ENCODE results near the gene GMFB.

Gene GMFB

GRCh38 chr14:54488646-54489317 is at the start of gene GMFB:
GMFB (minus strand) TSS chr14:54488980; CDS start chr14:54488927, 53 bp downstream.
- DNase-seq (ENCODE audit: low spot score) = peak; percentile 77

DNA sequence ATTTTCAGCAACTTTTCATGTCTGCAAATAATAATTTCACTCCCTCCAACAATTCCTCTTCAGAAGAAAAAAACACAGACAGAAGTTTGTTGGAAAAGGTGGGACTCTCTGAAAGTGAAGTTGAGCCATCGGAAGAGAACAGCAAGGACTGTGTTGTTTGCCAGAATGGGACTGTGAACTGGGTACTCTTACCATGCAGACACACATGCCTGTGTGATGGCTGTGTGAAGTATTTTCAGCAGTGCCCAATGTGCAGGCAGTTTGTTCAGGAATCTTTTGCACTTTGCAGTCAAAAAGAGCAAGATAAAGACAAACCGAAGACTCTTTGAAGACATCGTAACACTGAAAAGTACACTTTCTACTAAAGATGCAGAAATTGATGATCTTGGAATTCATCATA is 49.3 kb upstream of the GMFB start:
- peak; percentile 28 for DNase-seq (ENCODE audit: low spot score)

DNA sequence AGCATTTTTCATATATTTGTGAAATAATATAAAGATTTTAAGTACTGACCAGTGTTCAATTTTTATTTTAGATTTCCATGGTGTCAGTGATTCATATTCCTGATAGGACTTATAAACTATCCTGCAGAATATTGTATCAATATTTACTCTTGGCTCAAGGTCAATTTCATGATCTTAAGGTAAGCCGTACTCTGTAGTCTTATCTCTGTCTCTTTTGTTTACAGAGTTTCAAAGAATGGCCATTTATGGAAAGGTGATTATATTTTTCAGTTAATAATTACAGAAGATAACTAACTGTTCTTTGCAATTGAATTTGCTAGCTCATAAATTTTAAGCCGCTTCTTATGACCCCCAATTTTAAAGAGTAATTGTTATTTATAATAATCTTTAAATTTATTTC is 48.9 kb upstream of the GMFB start:
- DNase-seq (ENCODE audit: low spot score) = peak; percentile 19

GRCh38 chr14:54535646-54536045 is 46.9 kb upstream of the GMFB start:
- DNase-seq (ENCODE audit: low spot score) = no peak

- no peak for DNase-seq (ENCODE audit: low spot score)
These were observed 46.3 kb upstream of the GMFB start for GRCh38 chr14:54535126-54535525.

DNA sequence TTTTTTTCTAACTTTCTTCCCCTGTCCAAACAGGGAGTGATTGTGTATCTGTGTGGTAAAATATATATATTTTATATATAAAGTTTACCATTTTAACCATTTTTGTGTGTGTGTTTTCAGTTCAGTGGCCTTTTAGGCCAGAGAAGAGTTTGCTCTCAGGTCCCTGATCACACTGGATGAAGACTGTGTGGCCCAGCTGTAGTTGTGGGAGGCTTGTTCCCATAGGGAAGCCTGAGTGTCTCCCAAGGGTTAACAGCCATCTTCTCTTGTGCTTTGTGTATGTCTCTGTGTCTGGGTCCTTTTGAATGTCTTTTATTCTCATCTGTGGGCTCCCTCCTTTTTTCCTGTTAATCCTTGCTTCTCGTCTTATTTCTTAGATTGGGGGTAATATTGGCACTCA is 44.3 kb upstream of the GMFB start:
- no peak for DNase-seq (ENCODE audit: low spot score)

- no peak for DNase-seq (ENCODE audit: low spot score)
These were observed 43.6 kb upstream of the GMFB start for GRCh38 chr14:54532111-54533012.

DNA sequence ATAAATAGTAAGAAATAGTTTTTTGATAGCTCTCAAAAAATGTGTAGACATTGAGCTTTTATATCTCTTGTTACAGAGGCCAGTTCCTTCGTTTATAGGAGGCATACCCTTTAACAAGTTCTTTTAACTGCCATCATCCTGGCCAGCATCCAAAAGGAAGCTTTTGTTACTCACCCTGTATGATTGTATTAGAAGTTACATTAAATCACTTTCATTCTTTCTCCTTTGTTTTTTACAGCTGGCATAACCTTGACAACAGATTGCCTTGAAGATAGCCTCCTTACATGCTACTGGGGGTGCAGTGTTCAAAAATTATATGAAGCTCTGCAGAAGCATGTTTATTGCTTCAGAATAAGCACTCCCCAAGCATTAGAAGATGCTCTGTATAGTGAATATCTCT is 41.0 kb upstream of the GMFB start:
- no peak for DNase-seq (ENCODE audit: low spot score)

DNA sequence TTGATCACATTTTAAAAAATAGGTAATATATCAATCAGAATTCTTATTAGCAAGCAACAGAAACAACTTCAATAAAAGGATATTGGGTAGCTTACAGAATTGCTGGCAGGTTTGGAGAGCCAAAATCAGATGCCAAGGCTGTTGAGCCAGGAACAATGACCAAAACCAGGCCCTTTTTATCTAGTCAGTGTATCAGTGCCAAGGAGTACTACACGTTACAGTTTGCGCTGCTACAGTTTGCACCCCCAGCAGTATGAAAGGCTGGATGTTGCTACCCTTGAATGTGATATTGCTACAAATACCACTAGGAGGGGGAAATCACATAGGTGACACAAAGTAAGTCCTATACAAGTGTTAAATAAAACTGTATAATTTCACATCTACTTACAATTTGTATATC is 40.2 kb upstream of the GMFB start:
- no peak for DNase-seq (ENCODE audit: low spot score)

DNA sequence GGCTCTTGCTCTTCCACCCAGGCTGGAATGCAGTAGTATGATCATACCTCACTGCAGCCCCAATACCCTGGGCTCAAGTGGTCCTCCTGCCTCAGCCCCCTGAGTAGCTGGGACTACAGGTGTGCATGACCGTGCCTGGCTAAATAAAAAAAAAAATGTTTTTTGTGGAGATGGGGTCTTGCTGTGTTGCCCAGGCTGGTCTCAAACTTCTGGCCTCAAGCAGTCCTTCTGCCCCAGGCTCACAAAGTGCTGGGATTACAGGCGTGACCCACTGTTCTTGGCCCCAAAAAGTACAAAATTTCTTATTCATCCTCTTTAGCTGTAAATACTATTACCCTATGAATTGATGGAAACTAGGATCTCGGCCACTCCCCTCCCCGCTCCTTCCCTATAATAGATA is 35.6 kb upstream of the GMFB start:
- no peak for DNase-seq (ENCODE audit: low spot score)

DNA sequence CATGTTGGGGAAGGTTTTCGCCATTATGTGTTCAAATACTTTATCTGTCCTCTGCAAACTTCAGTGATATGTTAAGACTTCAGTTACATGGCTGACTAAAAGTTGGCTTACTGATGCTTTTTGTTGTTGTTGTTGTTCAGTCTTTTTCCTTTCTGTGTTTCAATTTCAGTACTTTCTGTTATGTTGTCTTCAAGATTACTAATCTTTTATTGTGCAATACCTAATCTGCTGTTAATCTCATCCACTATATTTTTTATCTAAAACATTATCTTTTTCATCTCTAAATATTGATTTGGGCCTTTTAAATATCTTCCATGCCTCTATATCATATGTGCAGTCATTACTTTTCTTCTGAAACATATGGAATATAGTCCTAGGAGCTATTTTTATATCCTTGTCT is 27.9 kb upstream of the GMFB start:
- DNase-seq (ENCODE audit: low spot score) = no peak

- no peak for DNase-seq (ENCODE audit: low spot score)
These were observed 26.9 kb upstream of the GMFB start for GRCh38 chr14:54515670-54516069.

DNA sequence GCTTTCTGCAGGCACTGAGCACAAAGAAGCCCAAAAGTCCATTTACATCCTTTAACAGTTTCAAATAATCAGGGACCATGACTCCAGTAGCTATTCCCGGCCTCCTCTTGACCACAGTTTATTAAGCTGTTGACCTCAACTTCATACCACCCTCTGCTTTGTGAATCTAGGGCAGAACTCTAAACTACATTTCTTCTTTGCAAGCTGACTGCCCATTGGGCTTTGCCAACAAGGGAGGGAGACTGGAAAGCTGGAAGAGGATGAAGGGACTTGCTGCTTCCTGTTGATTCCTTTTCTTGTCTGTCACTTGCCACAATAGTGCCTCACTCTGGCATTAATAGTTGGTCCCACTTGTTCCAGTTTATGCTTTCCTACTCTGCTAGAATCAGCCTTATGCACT is 23.6 kb upstream of the GMFB start:
- no peak for DNase-seq (ENCODE audit: low spot score)

- peak; percentile 93 for DNase-seq (ENCODE audit: low spot score)
These were observed 21.0 kb upstream of the GMFB start, which contains the start of gene CGRRF1 for GRCh38 chr14:54509546-54510501. CGRRF1 (plus strand) TSS chr14:54509906; CDS start chr14:54509960, 54 bp downstream.

GRCh38 chr14:54503486-54503885 is 14.7 kb upstream of the GMFB start:
- no peak for DNase-seq (ENCODE audit: low spot score)

GRCh38 chr14:54502602-54503001 is 13.8 kb upstream of the GMFB start:
- no peak for DNase-seq (ENCODE audit: low spot score)

DNA sequence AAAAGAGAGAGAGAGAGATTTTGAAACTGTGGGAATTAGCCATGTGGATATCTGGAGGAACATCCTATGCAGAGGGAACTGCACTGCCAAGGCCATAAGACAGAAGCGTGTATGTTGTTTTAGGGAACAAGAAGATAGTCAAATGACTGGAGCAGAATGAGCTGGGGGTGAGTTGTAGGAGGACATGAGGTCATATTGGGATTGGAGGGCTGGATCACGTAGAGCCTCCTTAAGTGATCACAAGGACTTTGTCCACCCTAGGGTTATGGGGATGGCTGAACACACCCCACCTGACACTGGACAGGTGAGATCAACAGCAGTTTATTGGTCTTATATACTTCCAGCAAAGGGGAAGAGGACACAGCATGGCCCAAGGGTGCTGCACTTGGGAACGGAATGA is 12.7 kb upstream of the GMFB start:
- no peak for DNase-seq (ENCODE audit: low spot score)

DNA sequence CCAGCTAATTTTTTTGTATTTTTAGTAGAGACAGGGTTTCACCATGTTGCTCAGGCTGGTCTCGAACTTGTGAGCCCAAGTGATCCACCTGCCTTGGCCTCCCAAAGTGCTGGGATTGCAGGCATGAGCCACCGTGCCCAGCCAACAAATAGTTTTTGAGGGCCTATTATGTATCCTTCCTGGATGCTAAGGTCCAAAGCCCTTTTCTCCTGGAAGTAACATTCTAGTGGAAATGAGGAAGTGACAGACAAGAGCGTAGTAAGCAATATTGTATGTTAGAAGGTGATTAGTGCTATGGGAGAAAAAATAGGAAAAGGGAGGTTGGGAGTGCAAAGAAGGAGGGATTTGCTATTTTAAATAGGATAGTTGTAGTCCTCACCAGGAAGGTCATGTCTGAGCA is 12.0 kb upstream of the GMFB start:
- no peak for DNase-seq (ENCODE audit: low spot score)

- no peak for DNase-seq (ENCODE audit: low spot score)
These were observed 9.8 kb upstream of the GMFB start for GRCh38 chr14:54498579-54498978.

DNA sequence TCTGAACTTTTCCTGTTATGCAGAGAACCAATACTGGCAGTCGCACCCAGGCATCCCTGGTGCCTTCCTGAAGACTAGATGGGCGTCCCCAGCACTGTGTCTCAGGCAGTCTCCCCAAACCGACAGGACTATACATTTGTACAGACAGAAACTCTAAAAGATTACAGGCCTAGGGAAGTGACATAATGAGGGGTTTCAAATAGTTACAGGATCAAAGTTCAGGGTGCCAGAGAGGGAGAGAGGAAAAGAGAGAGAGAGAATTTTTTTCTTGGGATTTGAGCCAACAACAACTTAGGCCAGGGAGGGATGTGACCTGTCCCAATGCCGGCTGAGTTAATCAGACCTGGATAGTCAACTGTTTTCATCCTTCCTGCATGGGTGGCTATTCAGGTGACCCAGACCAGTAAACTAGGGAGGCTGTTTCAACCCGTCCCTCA is 9.3 kb upstream of the GMFB start:
- DNase-seq (ENCODE audit: low spot score) = no peak

DNA sequence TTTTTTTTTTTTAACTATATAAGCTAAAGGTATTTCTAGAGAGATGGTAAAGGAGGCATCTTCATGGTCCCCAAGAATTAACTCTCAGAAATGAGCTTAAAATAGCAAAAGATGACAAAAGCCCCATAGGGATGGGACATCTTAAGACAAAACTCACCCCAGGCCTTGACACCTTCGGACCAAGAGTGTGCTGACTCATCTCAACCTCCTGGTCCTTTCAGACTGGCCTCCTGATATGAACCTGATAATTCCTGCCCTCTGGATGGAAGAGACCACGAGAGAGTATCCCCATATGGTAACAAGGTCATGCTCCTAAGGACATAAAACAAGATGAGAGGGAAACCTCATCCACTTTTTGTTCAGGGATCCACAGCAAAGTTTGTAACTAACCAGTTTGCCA is 8.4 kb upstream of the GMFB start:
- no peak for DNase-seq (ENCODE audit: low spot score)

- no peak for DNase-seq (ENCODE audit: low spot score)
These were observed 4.5 kb upstream of the GMFB start for GRCh38 chr14:54493293-54493692.
